Frontal cortex (tissue), 4 donors: ENCODE data around the gene TMEM43. TPM values are rescaled to one million over a fixed set of nuclear protein-coding genes. Genes with fewer than 3 reads are reported as not detected.

Experiments used
- DNase-seq, 2 donors: peaks; one replicate each; pipeline ENCODE4 v3.0.0; 2012; ENCODE audit warnings: low spot score in 2 of 2
- FAIRE-seq: peaks from 2 replicates; lab custom pipeline; 2012; peaks lifted over from hg19 to GRCh38; lab: Jason Lieb, UNC
- total RNA-seq: library from RNA; depleted of rRNA; stranded (reverse); fragments of >200 nt; gene quantifications from one replicate; pipeline ENCODE4 v1.2.3, GENCODE V29; 2014
- donor health status: control.
- donor health status: control.
- donor health status: control.

Gene TMEM43
- total RNA-seq, 1 donor from 2014 or later = 38.7 TPM

- DNase-seq = no peak
- FAIRE-seq = no peak
Observed at GRCh38 chr3:14169435-14169834, 44.6 kb downstream of the TMEM43 start.

GRCh38 chr3:14169871-14170270, 45.0 kb downstream of the TMEM43 start:
- DNase-seq (no peak), FAIRE-seq (no peak)

DNA sequence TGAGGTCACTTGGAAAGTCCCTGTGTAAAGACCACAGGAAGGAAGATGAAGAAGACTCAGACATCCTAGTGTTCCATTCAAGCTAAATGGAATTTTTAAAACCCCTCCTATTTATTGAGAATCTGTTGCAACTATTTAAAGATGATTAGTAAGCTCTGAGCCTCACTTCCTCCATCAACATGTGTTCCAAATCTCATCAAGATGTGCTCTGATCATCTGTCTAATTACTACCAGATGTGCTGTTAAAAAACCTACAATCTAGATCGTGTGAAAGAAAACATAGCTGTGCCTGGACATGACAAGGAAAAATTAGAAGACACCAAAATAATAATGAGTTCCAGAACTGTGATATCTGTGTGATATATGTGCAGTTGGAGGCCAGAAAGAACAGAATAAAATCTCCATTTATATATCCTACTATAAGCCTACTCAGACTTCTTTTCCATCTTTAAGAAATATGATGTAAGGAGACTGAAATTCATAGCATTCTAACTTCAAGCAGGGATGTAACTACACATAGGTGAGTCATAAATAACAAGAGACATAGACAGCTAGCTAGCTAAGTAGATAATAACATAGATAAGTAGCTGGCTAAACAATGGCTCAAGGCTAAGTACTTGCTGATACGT, 45.8 kb downstream of the TMEM43 start:
- FAIRE-seq (no peak), DNase-seq (no peak)

- no peak for FAIRE-seq
- no peak for DNase-seq
Observed at GRCh38 chr3:14172496-14172895, 47.6 kb downstream of the TMEM43 start.

GRCh38 chr3:14174483-14174882, 49.6 kb downstream of the TMEM43 start:
- FAIRE-seq = no peak

DNA sequence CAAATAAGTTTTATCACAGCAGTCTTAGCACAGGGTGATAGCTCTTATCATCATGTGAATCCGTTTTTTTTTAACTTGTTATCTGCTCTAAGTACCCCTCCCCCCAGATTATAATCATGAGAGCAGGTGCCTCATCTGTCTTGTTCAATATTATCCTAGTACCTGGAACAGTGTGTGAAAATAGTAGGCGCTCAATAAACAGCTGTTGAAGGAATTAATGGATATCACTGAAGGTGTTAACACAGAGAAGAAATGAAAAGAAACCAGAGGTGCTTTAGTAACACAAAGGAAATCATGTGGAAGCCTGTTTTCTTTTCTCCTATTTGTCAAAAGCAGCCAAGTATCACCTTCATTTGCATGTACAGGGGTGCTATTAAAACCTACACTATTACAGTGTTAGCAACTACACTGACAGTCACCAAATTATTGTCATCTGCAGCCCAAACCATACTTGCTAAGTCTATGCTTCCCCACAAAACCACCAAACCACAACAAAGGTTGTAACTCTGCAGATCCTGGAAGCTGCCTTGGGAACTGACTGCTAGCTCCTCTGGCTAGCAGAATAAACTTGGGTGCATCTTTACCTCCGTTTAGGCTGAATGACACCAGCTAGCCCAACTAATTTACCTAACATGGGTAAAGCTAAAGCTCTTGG, 50.7 kb downstream of the TMEM43 start:
- no peak for DNase-seq
- no peak for FAIRE-seq

More at GRCh38 chr3:14174483-14174882, 49.6 kb downstream of the TMEM43 start:
- no peak for DNase-seq

DNA sequence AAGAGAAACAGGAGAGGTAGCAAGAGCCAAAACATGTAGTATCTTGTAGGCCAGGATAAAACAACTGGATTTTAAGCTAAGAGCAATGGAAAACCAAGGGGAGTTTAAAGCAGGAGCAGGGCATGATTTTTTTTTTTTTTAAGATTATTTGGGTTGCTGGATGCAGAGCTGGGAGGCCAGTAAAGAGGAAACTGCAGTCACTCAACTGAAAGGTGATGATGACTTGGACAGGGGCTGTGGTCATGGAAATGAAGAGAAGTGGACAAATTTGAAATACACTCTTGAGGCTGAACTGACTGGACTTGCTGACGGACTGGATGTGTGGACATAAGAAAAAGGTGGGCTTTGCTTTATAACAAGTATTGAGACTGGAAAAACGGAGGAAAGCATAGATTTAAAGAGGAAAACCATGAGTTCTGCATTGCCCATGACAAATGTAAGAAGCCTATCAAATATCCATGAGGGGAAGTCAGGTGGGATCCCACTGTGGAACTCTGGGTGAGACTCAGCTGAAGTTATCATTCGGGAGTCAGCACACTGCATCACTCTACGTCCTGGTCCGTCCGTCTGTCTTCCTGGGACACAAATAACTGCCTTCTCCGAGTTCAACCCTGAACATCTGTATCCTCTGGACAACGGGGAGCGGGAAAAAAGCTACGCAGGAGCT, 52.9 kb downstream of the TMEM43 start:
- DNase-seq = no peak
- no peak for FAIRE-seq

- FAIRE-seq (peak; percentile 91), DNase-seq (peak; percentile 90 to 93)
Observed at GRCh38 chr3:14178247-14179113, 53.6 kb downstream of the TMEM43 start, which contains the start of the genes LSM3 and XPC. LSM3 (plus strand) TSS chr3:14178817; CDS start chr3:14178861, 44 bp downstream. XPC (minus strand) TSS chr3:14178601; CDS start chr3:14178568, 33 bp downstream.

GRCh38 chr3:14179114-14179465, 54.2 kb downstream of the TMEM43 start:
- DNase-seq (peak in 1 of 2 donors; percentile 12), FAIRE-seq (no peak)

DNA sequence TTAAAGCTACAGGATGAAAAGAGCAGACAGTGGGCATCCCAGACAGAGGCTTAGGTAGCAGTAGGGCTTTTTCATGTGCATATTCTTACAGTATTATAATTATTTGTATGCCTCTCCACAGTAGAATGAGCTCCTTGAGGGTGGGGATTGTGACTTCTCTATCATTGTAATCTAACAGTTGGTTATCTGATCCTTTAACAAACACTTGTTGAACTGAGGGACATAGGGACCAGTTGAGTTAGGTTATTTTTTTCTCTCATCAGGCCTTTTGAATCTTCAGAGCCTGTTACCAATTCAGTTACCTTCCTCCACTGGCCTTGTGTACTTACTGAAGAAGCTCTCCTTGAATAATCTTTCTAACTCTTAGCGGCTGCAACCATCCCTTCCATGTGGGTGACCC, 54.9 kb downstream of the TMEM43 start:
- FAIRE-seq (no peak), DNase-seq (no peak)

GRCh38 chr3:14181253-14181652, 56.4 kb downstream of the TMEM43 start:
- FAIRE-seq (no peak), DNase-seq (no peak)

- FAIRE-seq (no peak), DNase-seq (no peak)
Observed at GRCh38 chr3:14183015-14183577, 58.2 kb downstream of the TMEM43 start.

GRCh38 chr3:14186854-14187458, 62.1 kb downstream of the TMEM43 start:
- FAIRE-seq = no peak
- no peak for DNase-seq

DNA sequence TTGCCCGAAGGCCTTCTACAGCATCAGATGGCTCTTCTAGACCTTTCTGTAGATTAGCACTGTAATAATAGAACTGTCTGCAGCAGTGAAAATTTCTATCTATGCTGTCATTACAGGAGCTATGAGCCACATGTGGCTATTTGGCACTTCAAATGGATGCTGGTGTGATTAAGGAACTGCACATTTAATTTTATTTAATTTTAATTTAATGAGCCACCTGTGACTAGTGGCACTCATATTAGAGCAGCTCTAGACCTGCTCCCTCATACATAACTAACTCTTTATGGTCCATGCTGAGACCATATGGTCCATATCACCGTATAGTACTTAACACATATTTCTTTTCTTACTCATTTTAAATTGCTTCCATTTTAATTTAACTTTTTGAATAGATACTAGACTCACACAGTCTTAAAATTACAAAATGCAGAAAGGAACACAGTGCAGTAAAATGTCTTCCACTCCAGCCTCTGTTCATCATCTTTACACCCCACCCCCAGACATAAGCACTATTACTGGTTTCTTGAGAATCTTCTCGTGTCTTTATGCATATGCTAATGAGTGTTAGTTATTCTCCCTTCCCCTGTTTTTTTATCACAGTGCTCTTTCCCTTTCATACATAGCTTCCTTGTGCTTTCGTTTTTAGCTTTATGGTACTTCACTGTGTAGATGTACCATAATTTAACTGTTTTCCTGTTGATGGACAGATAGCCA, 63.3 kb downstream of the TMEM43 start:
- DNase-seq (no peak), FAIRE-seq (no peak)

Other genes with a start within 250 kb of the TMEM43 start
- 15.1 TPM for gene WNT7A, start 245.0 kb upstream of the TMEM43 start, total RNA-seq
- gene CHCHD4, start 182 bp upstream of the TMEM43 start, total RNA-seq = 8.6 TPM
- gene XPC, start 53.5 kb downstream of the TMEM43 start, total RNA-seq = 9.8 TPM
- 13.5 TPM for gene LSM3, start 53.8 kb downstream of the TMEM43 start, total RNA-seq